ENCODE data around the gene SESTD1. TPM values are rescaled to one million over a fixed set of nuclear protein-coding genes. Genes with fewer than 3 reads are reported as not detected.
A peak's percentile ranks its signal among the peaks of the same experiment; 100 is the strongest.

The SESTD1 gene
- total and polyA plus RNA-seq, 2 experiments from 2014 or later = 10.5 to 19.4 TPM

- peak in 1 of 2 donors; percentile 56 for DNase-seq (ENCODE audit: low read depth in 1 of 2, low spot score in 1 of 2)
- Histone ChIP-seq H3K4me3 (no peak overlapping the region), H3K27ac (no peak overlapping the region), H3K9me3 (ENCODE audit: low read depth) (no peaks in the 10 kb centered on the region), H3K4me1 (ENCODE audit: low read depth) (peaks cover 16% of the 10 kb centered on the region), H3K27me3 (no peaks in the 10 kb centered on the region), H3K36me3 (no peaks in the 10 kb centered on the region)
- TF ChIP-seq, protein P1, sequence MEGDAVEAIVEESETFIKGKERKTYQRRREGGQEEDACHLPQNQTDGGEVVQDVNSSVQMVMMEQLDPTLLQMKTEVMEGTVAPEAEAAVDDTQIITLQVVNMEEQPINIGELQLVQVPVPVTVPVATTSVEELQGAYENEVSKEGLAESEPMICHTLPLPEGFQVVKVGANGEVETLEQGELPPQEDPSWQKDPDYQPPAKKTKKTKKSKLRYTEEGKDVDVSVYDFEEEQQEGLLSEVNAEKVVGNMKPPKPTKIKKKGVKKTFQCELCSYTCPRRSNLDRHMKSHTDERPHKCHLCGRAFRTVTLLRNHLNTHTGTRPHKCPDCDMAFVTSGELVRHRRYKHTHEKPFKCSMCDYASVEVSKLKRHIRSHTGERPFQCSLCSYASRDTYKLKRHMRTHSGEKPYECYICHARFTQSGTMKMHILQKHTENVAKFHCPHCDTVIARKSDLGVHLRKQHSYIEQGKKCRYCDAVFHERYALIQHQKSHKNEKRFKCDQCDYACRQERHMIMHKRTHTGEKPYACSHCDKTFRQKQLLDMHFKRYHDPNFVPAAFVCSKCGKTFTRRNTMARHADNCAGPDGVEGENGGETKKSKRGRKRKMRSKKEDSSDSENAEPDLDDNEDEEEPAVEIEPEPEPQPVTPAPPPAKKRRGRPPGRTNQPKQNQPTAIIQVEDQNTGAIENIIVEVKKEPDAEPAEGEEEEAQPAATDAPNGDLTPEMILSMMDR (IDR thresholded peaks at IDR 0.05; ENCODE audit: low read depth, low read length) = no peak
Measured at GRCh38 chr2:179273461-179273962, 8.9 kb upstream of the SESTD1 start.

GRCh38 chr2:179272406-179273192, 8.0 kb upstream of the SESTD1 start:
- no peak overlapping the region for H3K27ac ChIP-seq

GRCh38 chr2:179270689-179271088, 6.1 kb upstream of the SESTD1 start:
- Histone ChIP-seq H3K4me3 (no peak overlapping the region), H3K4me1 (ENCODE audit: low read depth) (peaks cover 16% of the 10 kb centered on the region), H3K27me3 (no peaks in the 10 kb centered on the region), H3K27ac (no peak overlapping the region), H3K36me3 (no peaks in the 10 kb centered on the region), H3K9me3 (ENCODE audit: low read depth) (no peaks in the 10 kb centered on the region)
- TF ChIP-seq, protein P1 (IDR thresholded peaks at IDR 0.05; ENCODE audit: low read depth, low read length) = no peak
- DNase-seq (ENCODE audit: low read depth in 1 of 2, low spot score in 1 of 2) = no peak

More at GRCh38 chr2:179272406-179273192, 8.0 kb upstream of the SESTD1 start:
- Histone ChIP-seq H3K27me3 (no peaks in the 10 kb centered on the region), H3K4me3 (no peak overlapping the region), H3K4me1 (ENCODE audit: low read depth) (peaks cover 16% of the 10 kb centered on the region), H3K36me3 (no peaks in the 10 kb centered on the region), H3K9me3 (ENCODE audit: low read depth) (no peaks in the 10 kb centered on the region)
- TF ChIP-seq, protein P1 (IDR thresholded peaks at IDR 0.05; ENCODE audit: low read depth, low read length) = no peak
- peak; percentile 5 to 85 for DNase-seq (ENCODE audit: low read depth in 1 of 2, low spot score in 1 of 2)

- Histone ChIP-seq H3K27me3 (no peaks in the 10 kb centered on the region), H3K4me1 (ENCODE audit: low read depth) (peaks cover 5% of the 10 kb centered on the region), H3K9me3 (ENCODE audit: low read depth) (no peaks in the 10 kb centered on the region), H3K4me3 (no peak overlapping the region), H3K36me3 (no peaks in the 10 kb centered on the region), H3K27ac (no peak overlapping the region)
- TF ChIP-seq, protein P1 (IDR thresholded peaks at IDR 0.05; ENCODE audit: low read depth, low read length) = no peak
- DNase-seq (ENCODE audit: low read depth in 1 of 2, low spot score in 1 of 2) = peak in 1 of 2 donors; percentile 66
Measured at GRCh38 chr2:179268277-179268925, 3.8 kb upstream of the SESTD1 start.

GRCh38 chr2:179266271-179266670, 1.6 kb upstream of the SESTD1 start:
- Histone ChIP-seq H3K27ac (no peak overlapping the region), H3K9me3 (ENCODE audit: low read depth) (no peaks in the 10 kb centered on the region), H3K36me3 (no peaks in the 10 kb centered on the region), H3K27me3 (no peaks in the 10 kb centered on the region), H3K4me1 (ENCODE audit: low read depth) (peaks cover 7% of the 10 kb centered on the region), H3K4me3 (no peak overlapping the region)
- TF ChIP-seq, protein P1 (IDR thresholded peaks at IDR 0.05; ENCODE audit: low read depth, low read length) = no peak
- DNase-seq (ENCODE audit: low read depth in 1 of 2, low spot score in 1 of 2) = peak in 1 of 2 donors; percentile 30
